CD14-positive monocyte (primary cell): ENCODE results near the gene PCBP3. TPM values are rescaled to one million over a fixed set of nuclear protein-coding genes. Genes with fewer than 3 reads are reported as not detected.

ENCODE experiments used
- DNase-seq, 3 donors: peaks; one replicate each; pipeline ENCODE4 v3.0.0-alpha.2; 2011 to 2022
- H2AFZ ChIP-seq: 2 replicates; pipeline ENCODE4 v1.6.0; 2012; ENCODE audit warnings: mild to moderate bottlenecking, low read depth, low read length, inconsistent platforms; ENCODE audit not compliant: insufficient read depth, poor library complexity, severe bottlenecking
- H3K27ac ChIP-seq, 2 donors: 1 replicate in 1 of 2; 2 replicates in 1 of 2; pipeline ENCODE4 v1.5.1; 2012 to 2013; ENCODE audit warnings: low read length in 2 of 2, control low read depth in 1 of 2, inconsistent platforms in 1 of 2, low read depth in 1 of 2, mild to moderate bottlenecking in 1 of 2
- H3K27me3 ChIP-seq, 2 donors: one replicate each; pipeline versions ENCODE4 v1.6.0 to v1.6.1; 2011 to 2013; ENCODE audit warnings: low read length in 2 of 2; ENCODE audit not compliant: control insufficient read depth in 2 of 2, insufficient read depth in 2 of 2
- H3K36me3 ChIP-seq, 2 donors: replicated peaks in 1 of 2; 1 replicate in 1 of 2; 2 replicates in 1 of 2; pipeline versions ENCODE4 v1.5.1 to v1.6.1; 2012 to 2013; ENCODE audit warnings: low read length in 2 of 2, control low read depth in 1 of 2, inconsistent platforms in 1 of 2, mild to moderate bottlenecking in 1 of 2; ENCODE audit not compliant: insufficient read depth in 2 of 2, control insufficient read depth in 1 of 2
- H3K4me1 ChIP-seq, 2 donors: 1 replicate in 1 of 2; 2 replicates in 1 of 2; pipeline versions ENCODE4 v1.5.1 to v1.6.1; 2012 to 2013; ENCODE audit warnings: low read length in 2 of 2, control low read depth in 1 of 2, inconsistent platforms in 1 of 2, mild to moderate bottlenecking in 1 of 2, moderate library complexity in 1 of 2; ENCODE audit not compliant: insufficient read depth in 2 of 2, control insufficient read depth in 1 of 2
- H3K4me2 ChIP-seq: replicated peaks from 2 replicates; pipeline ENCODE3; 2012; ENCODE audit warnings: low read length, moderate library complexity, mild to moderate bottlenecking; ENCODE audit not compliant: poor library complexity, severe bottlenecking; ENCODE audit errors: extremely low read depth
- H3K4me3 ChIP-seq, 3 experiments: fragments of 200-600 bp in 1 of 3; sonication (generic) in 1 of 3; replicated peaks in 1 of 3; 1 replicate in 2 of 3; 2 replicates in 1 of 3; pipeline ENCODE4 v1.5.1; 2011 to 2013; ENCODE audit warnings: low read length in 3 of 3, mild to moderate bottlenecking in 3 of 3, control low read depth in 2 of 3, low read depth in 2 of 3, inconsistent platforms in 1 of 3, moderate library complexity in 1 of 3
- H3K79me2 ChIP-seq: 2 replicates; pipeline ENCODE4 v1.6.0; 2012; ENCODE audit warnings: mild to moderate bottlenecking, control low read depth, inconsistent platforms, low read length, moderate library complexity; ENCODE audit not compliant: insufficient read depth
- H3K9ac ChIP-seq: 2 replicates; pipeline ENCODE4 v1.6.0; 2017; ENCODE audit warnings: low read length, mild to moderate bottlenecking; ENCODE audit not compliant: insufficient read depth, poor library complexity, severe bottlenecking
- H3K9me3 ChIP-seq, 2 donors: replicated peaks in 1 of 2; 1 replicate in 1 of 2; 2 replicates in 1 of 2; pipeline versions ENCODE4 v1.5.1 to v1.6.1; 2012 to 2013; ENCODE audit warnings: low read length in 2 of 2, control low read depth in 1 of 2; ENCODE audit not compliant: control insufficient read depth in 1 of 2, insufficient read depth in 1 of 2
- H4K20me1 ChIP-seq: 2 replicates; pipeline ENCODE4 v1.6.0; 2012; ENCODE audit warnings: mild to moderate bottlenecking, low read length, control low read depth, moderate library complexity; ENCODE audit not compliant: insufficient read depth
- H3K27ac Mint-ChIP-seq, 7 donors: one replicate each; pipeline ENCODE4 v1.8.0; 2020; ENCODE audit warnings: mild to moderate bottlenecking in 7 of 7, mixed read lengths in 7 of 7, moderate library complexity in 6 of 7, inconsistent platforms in 2 of 7
- H3K27me3 Mint-ChIP-seq, 3 donors: one replicate each; pipeline ENCODE4 v1.8.0; 2021 to 2022; ENCODE audit warnings: low read depth in 3 of 3, mild to moderate bottlenecking in 3 of 3, mixed read lengths in 3 of 3, moderate library complexity in 3 of 3, inconsistent platforms in 1 of 3
- H3K36me3 Mint-ChIP-seq, 2 donors: one replicate each; pipeline ENCODE4 v1.8.0; 2020; ENCODE audit warnings: mixed read lengths in 2 of 2, inconsistent platforms in 1 of 2, mild to moderate bottlenecking in 1 of 2
- H3K4me1 Mint-ChIP-seq: one replicate; pipeline ENCODE4 v1.8.0; 2020; ENCODE audit warnings: mild to moderate bottlenecking, mixed read lengths
- H3K4me3 Mint-ChIP-seq, 2 donors: one replicate each; pipeline ENCODE4 v1.8.0; 2020; ENCODE audit warnings: mild to moderate bottlenecking in 2 of 2, mixed read lengths in 2 of 2, moderate library complexity in 1 of 2
- H3K9me3 Mint-ChIP-seq, 7 donors: one replicate each; pipeline ENCODE4 v1.8.0; 2020 to 2022; ENCODE audit warnings: mixed read lengths in 7 of 7, mild to moderate bottlenecking in 6 of 7, moderate library complexity in 6 of 7, inconsistent platforms in 2 of 7
- CTCF ChIP-seq: fragments of 200-600 bp; IDR thresholded peaks from one replicate; pipeline ENCODE4 v1.8.0; 2022; ENCODE audit warnings: antibody characterized with exemption, mild to moderate bottlenecking
- WGBS: methylation state at CpG from one replicate; pipeline ENCODE4 v1.1.5; 2013; ENCODE audit warnings: missing lambda C conversion rate; ENCODE audit not compliant: insufficient coverage; 5-methylcytosine and 5-hydroxymethylcytosine counted together
- intact Hi-C, 2 donors: fragments of 100-400 bp; cut with micrococcal nuclease; formaldehyde crosslinking; loops; one replicate each; pipeline versions ENCODE4 v1.15.0 to v1.15.1; 2023
- polyA plus RNA-seq, 3 donors: library from polyadenylated mRNA; depleted of rRNA in 1 of 3; unstranded in 2 of 3; stranded (reverse) in 1 of 3; fragments of 300-500 nt in 2 of 3; fragments of >200 nt in 1 of 3; fragmentation: Illumina TruSeq in 2 of 3; gene quantifications; 1 replicate in 2 of 3; 2 replicates in 1 of 3; pipeline ENCODE4 v1.2.3, GENCODE V29; 2012 to 2021

The PCBP3 gene
- polyA plus RNA-seq, 3 donors, result 0.34 to 0.49 TPM; not detected in 1

GRCh38 chr21:45788198-45788597, 144.7 kb downstream of the PCBP3 start:
- H3K4me1 Mint-ChIP-seq, result no peaks in the 10 kb centered on the region
- no peak for DNase-seq
- Histone ChIP-seq H4K20me1 (no peaks in the 10 kb centered on the region), H2AFZ (no peak overlapping the region), H3K9ac (no peak overlapping the region), H3K9me3 (no peaks in the 10 kb centered on the region), H3K4me1 (no peaks in the 10 kb centered on the region), H3K4me2 (no peak overlapping the region), H3K27ac (no peak overlapping the region), H3K27me3 (no peaks in the 10 kb centered on the region), H3K36me3 (no peaks in the 10 kb centered on the region), H3K79me2 (no peaks in the 10 kb centered on the region), H3K4me3 (no peak overlapping the region)
- H3K4me3 Mint-ChIP-seq, result no peak overlapping the region
- WGBS, result 97% methylated on average over 16 of the region's 16 CpGs
- TF ChIP-seq CTCF, result no peak
- no peak overlapping the region for H3K27ac Mint-ChIP-seq
- intact Hi-C loops, result loop anchor here in 1 of 2 donors (10.0 kb wide), 1 partner anchor 57 kb away; no protein-coding TSS in a partner anchor
- no peaks in the 10 kb centered on the region for H3K36me3 Mint-ChIP-seq
- peaks cover 0 to 4% (median 0%) of the 10 kb centered on the region in 7 donors for H3K9me3 Mint-ChIP-seq
- no peaks in the 10 kb centered on the region for H3K27me3 Mint-ChIP-seq

GRCh38 chr21:45788637-45789506, 145.3 kb downstream of the PCBP3 start:
- Histone ChIP-seq H3K79me2 (no peaks in the 10 kb centered on the region), H3K4me2 (no peak overlapping the region), H3K4me3 (no peak overlapping the region), H2AFZ (no peak overlapping the region), H3K9me3 (no peaks in the 10 kb centered on the region), H4K20me1 (no peaks in the 10 kb centered on the region), H3K27me3 (no peaks in the 10 kb centered on the region), H3K4me1 (no peaks in the 10 kb centered on the region), H3K9ac (no peak overlapping the region), H3K36me3 (no peaks in the 10 kb centered on the region), H3K27ac (no peak overlapping the region)
- intact Hi-C loops, result loop anchor here in 1 of 2 donors (10.0 kb wide), 1 partner anchor 56 kb away; no protein-coding TSS in a partner anchor
- no peaks in the 10 kb centered on the region for H3K27me3 Mint-ChIP-seq
- H3K36me3 Mint-ChIP-seq, result no peaks in the 10 kb centered on the region
- H3K27ac Mint-ChIP-seq, result no peak overlapping the region
- H3K9me3 Mint-ChIP-seq, result peaks cover 0 to 2% (median 0%) of the 10 kb centered on the region in 7 donors
- no peaks in the 10 kb centered on the region for H3K4me1 Mint-ChIP-seq
- no peak overlapping the region for H3K4me3 Mint-ChIP-seq
- WGBS, result 96% methylated on average over 10 of the region's 14 CpGs
- DNase-seq, result no peak
- no peak for TF ChIP-seq CTCF
